HL-60 (cell line): ENCODE measurements around the gene UBAP2.

ENCODE experiments used
- DNase-seq, 2 experiments: peaks; one replicate each; pipeline ENCODE4 v3.0.0-alpha.2; 2010 to 2020; ENCODE audit warnings: low read depth in 1 of 2, low spot score in 1 of 2
- H3K27ac ChIP-seq: fragments of 250-450 bp; sonication (Bioruptor Pico); replicated peaks from 2 replicates; pipeline ENCODE4 v1.5.1; 2020; ENCODE audit warnings: mild to moderate bottlenecking, moderate library complexity
- H3K27me3 ChIP-seq: fragments of 250-450 bp; sonication (Bioruptor Pico); 2 replicates; pipeline ENCODE4 v1.5.1; 2021; ENCODE audit warnings: mild to moderate bottlenecking, moderate library complexity; ENCODE audit not compliant: insufficient read depth, poor library complexity, severe bottlenecking
- H3K4me3 ChIP-seq: replicated peaks from 2 replicates; pipeline ENCODE4 v1.5.1; 2011; ENCODE audit warnings: mild to moderate bottlenecking, control low read depth, low read length; ENCODE audit not compliant: insufficient read depth
- CTCF ChIP-seq: IDR thresholded peaks from one replicate; pipeline ENCODE4 v1.5.1; 2011; ENCODE audit warnings: low read length, control low read depth, inconsistent platforms; ENCODE audit not compliant: insufficient read depth
- GABPA ChIP-seq: IDR thresholded peaks from 2 replicates; pipeline ENCODE4 v1.6.1; 2012; ENCODE audit warnings: low read depth
- POLR2AphosphoS5 ChIP-seq: IDR thresholded peaks from 2 replicates; pipeline ENCODE4 v1.6.1; 2012; ENCODE audit warnings: low read depth
- REST ChIP-seq: IDR thresholded peaks from 2 replicates; pipeline ENCODE4 v1.6.1; 2012; ENCODE audit warnings: low read depth; ENCODE audit not compliant: insufficient replicate concordance
- SPI1 ChIP-seq: IDR thresholded peaks from 2 replicates; pipeline ENCODE4 v1.6.1; 2012; ENCODE audit warnings: low read depth, mild to moderate bottlenecking, borderline replicate concordance

UBAP2 gene

GRCh38 chr9:34084562-34084961 lies 35.9 kb upstream of the UBAP2 start:
- H3K27ac ChIP-seq: no peak overlapping the region
- no peak overlapping the region for H3K4me3 ChIP-seq
- no peak for DNase-seq
- no peaks in the 10 kb centered on the region for H3K27me3 ChIP-seq
- TF ChIP-seq GABPA: no peak
- TF ChIP-seq REST: no peak
- no peak for TF ChIP-seq CTCF
- TF ChIP-seq SPI1: no peak
- TF ChIP-seq POLR2AphosphoS5: no peak

GRCh38 chr9:34079181-34079580 lies 30.5 kb upstream of the UBAP2 start:
- no peak for DNase-seq
- Histone ChIP-seq H3K4me3 (no peak overlapping the region), H3K27ac (no peak overlapping the region), H3K27me3 (no peaks in the 10 kb centered on the region)
- TF ChIP-seq CTCF: no peak
- no peak for TF ChIP-seq SPI1
- no peak for TF ChIP-seq GABPA
- TF ChIP-seq REST: no peak
- TF ChIP-seq POLR2AphosphoS5: no peak

GRCh38 chr9:34072868-34073590 lies 24.3 kb upstream of the UBAP2 start:
- Histone ChIP-seq H3K27me3 (no peaks in the 10 kb centered on the region), H3K27ac (no peak overlapping the region), H3K4me3 (no peak overlapping the region)
- TF ChIP-seq CTCF (no peak), GABPA (no peak), POLR2AphosphoS5 (no peak), REST (no peak), SPI1 (no peak)
- no peak for DNase-seq
